ENCODE measurements around the gene FAF2. TPM values are rescaled to one million over a fixed set of nuclear protein-coding genes. Genes with fewer than 3 reads are reported as not detected.
"Not testable (repeated sequence)": the region's sequence is repeated elsewhere in the genome, so short reads cannot be mapped to it uniquely, and the experiment has no call there.

FAF2 gene
- total RNA-seq, 1 experiment from 2014 or later: 32.9 TPM

- peak; percentile 52 for ATAC-seq
- TF ChIP-seq MYBL2 (CRISPR knock-in tag; IDR thresholded peaks at IDR 0.05): no peak
- TF ChIP-seq, protein P1, sequence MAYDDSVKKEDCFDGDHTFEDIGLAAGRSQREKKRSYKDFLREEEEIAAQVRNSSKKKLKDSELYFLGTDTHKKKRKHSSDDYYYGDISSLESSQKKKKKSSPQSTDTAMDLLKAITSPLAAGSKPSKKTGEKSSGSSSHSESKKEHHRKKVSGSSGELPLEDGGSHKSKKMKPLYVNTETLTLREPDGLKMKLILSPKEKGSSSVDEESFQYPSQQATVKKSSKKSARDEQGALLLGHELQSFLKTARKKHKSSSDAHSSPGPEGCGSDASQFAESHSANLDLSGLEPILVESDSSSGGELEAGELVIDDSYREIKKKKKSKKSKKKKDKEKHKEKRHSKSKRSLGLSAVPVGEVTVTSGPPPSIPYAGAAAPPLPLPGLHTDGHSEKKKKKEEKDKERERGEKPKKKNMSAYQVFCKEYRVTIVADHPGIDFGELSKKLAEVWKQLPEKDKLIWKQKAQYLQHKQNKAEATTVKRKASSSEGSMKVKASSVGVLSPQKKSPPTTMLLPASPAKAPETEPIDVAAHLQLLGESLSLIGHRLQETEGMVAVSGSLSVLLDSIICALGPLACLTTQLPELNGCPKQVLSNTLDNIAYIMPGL (CRISPR knock-in tag; IDR thresholded peaks at IDR 0.05): no peak
- no peak for TF ChIP-seq SP1 (CRISPR knock-in tag; conservative IDR thresholded peaks at IDR 0.05)
- no peak for TF ChIP-seq PRRX2 (CRISPR knock-in tag; IDR thresholded peaks at IDR 0.05)
- TF ChIP-seq EMX1 (CRISPR knock-in tag; IDR thresholded peaks at IDR 0.05): no peak
- no peak for TF ChIP-seq ESRRA (CRISPR knock-in tag; IDR thresholded peaks at IDR 0.05; ENCODE audit: borderline replicate concordance)
- POLR2A ChIA-PET: interaction anchor here (0.6 kb wide), 1 partner anchor 29 kb away, joined by 5 read pairs; no protein-coding TSS in a partner anchor
- H3K9me3 Mint-ChIP-seq: peaks cover 4% of the 10 kb centered on the region; the same call in 1 of the 2 replicates
- DNase-seq (ENCODE audit: low spot score): no peak
- no peaks in the 10 kb centered on the region for H3K36me3 Mint-ChIP-seq
- peak overlapping the region; percentile 51; the same call in 1 of the 2 replicates for H3K27ac Mint-ChIP-seq
- peaks cover 2% of the 10 kb centered on the region for H3K27me3 Mint-ChIP-seq (ENCODE audit: low read depth)
- peaks cover 21% of the 10 kb centered on the region for H3K4me1 Mint-ChIP-seq
- CTCF ChIA-PET: interaction anchor here (1.2 kb wide), 1 partner anchor 36 kb away, joined by 4 read pairs; no protein-coding TSS in a partner anchor
- peak overlapping the region; percentile 25; the same call in 1 of the 2 replicates for H3K4me3 Mint-ChIP-seq
Observed at GRCh38 chr5:176441921-176442323, 6.3 kb upstream of the FAF2 start.

GRCh38 chr5:176442911-176443310 lies 5.3 kb upstream of the FAF2 start:
- H3K4me3 Mint-ChIP-seq; DNase-seq (ENCODE audit: low spot score); CTCF ChIA-PET; H3K9me3 Mint-ChIP-seq; POLR2A ChIA-PET; H3K27me3 Mint-ChIP-seq (ENCODE audit: low read depth); H3K27ac Mint-ChIP-seq; H3K36me3 Mint-ChIP-seq; ATAC-seq: not testable (repeated sequence)
- peaks cover 22% of the 10 kb centered on the region for H3K4me1 Mint-ChIP-seq

DNA sequence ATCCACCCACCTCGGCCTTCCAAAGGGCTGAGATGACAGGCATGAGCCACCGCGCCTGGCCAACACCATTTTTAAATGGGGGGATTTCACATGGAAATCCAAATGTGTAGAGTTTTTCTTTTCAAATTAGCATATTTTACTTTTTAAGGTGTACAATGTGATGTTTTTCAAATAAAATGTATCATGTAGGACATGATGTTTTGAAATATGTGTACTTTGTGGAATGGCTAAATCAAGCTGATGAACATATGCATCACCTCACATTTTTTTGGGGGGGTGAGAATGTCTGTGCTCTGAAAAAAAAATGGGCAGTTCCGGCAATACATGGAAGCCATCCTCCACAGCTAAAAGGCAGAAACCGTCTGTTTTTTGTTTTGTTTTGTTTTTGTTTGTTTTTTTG lies 3.4 kb upstream of the FAF2 start:
- no peak for TF ChIP-seq ESRRA (CRISPR knock-in tag; IDR thresholded peaks at IDR 0.05; ENCODE audit: borderline replicate concordance)
- no peak for TF ChIP-seq CREB1 (CRISPR knock-in tag; IDR thresholded peaks at IDR 0.05)
- TF ChIP-seq FOXJ3 (CRISPR knock-in tag; IDR thresholded peaks at IDR 0.05; ENCODE audit: borderline replicate concordance): no peak
- no peak for TF ChIP-seq KAT7 (CRISPR knock-in tag; IDR thresholded peaks at IDR 0.05; ENCODE audit: borderline replicate concordance)
- no peak for TF ChIP-seq TEAD4 (CRISPR knock-in tag; IDR thresholded peaks at IDR 0.05)
- no peak for TF ChIP-seq CTCF (IDR thresholded peaks at IDR 0.05)
- TF ChIP-seq ZNF317 (CRISPR knock-in tag; IDR thresholded peaks at IDR 0.05; ENCODE audit: borderline replicate concordance, low read depth): no peak
- TF ChIP-seq TCF7 (CRISPR knock-in tag; IDR thresholded peaks at IDR 0.05; ENCODE audit: low read depth): no peak
- no peak for TF ChIP-seq ZSCAN18 (CRISPR knock-in tag; IDR thresholded peaks at IDR 0.05)
- TF ChIP-seq ZMAT4 (CRISPR knock-in tag; IDR thresholded peaks at IDR 0.05): no peak
- TF ChIP-seq, protein P2, sequence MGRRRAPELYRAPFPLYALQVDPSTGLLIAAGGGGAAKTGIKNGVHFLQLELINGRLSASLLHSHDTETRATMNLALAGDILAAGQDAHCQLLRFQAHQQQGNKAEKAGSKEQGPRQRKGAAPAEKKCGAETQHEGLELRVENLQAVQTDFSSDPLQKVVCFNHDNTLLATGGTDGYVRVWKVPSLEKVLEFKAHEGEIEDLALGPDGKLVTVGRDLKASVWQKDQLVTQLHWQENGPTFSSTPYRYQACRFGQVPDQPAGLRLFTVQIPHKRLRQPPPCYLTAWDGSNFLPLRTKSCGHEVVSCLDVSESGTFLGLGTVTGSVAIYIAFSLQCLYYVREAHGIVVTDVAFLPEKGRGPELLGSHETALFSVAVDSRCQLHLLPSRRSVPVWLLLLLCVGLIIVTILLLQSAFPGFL (CRISPR knock-in tag; IDR thresholded peaks at IDR 0.05; ENCODE audit: borderline replicate concordance): no peak
- TF ChIP-seq ATF1 (CRISPR knock-in tag; IDR thresholded peaks at IDR 0.05): no peak
- Mint-ChIP-seq H3K27ac (no peak overlapping the region), H3K4me1 (peaks cover 27% of the 10 kb centered on the region), H3K4me3 (no peak overlapping the region), H3K27me3 (ENCODE audit: low read depth) (no peaks in the 10 kb centered on the region; the same call in none of the 2 replicates), H3K36me3 (0 out of 2 replicates have a peak, but pooled peaks cover 3% of the 10 kb centered on the region), H3K9me3 (peaks cover 4% of the 10 kb centered on the region; the same call in 1 of the 2 replicates)
- ChIA-PET CTCF (no interaction called here), POLR2A (no interaction called here)
- no peak for DNase-seq (ENCODE audit: low spot score)
- ATAC-seq: no peak
